K562 (cell line): ENCODE measurements around the gene ARHGAP15. TPM values are rescaled to one million over a fixed set of nuclear protein-coding genes. Genes with fewer than 3 reads are reported as not detected.

Source experiments
- ATAC-seq: fragments of 200-7000 bp; cut with Tn5 transposase; 3 replicates; pipeline ENCODE4 v1.9.1; 2020; ENCODE audit warnings: moderate library complexity
- BruUV-seq: library from RNA; stranded (reverse); fragments of 400-500 nt; replicated peaks from 2 replicates; lab custom pipeline; 2021; lab: Mats Ljungman, UMichigan
- CTCF ChIA-PET: fragments of 300-600 bp; formaldehyde crosslinking; extraction: SDS; loops from one replicate; lab custom pipeline; 2021; ENCODE audit warnings: low intra/inter-chr PET ratio; lab: Yijun Ruan, JAX
- POLR2A ChIA-PET: fragments of 300-600, 350-650 bp; sonication (Branson Sonifier 250); formaldehyde crosslinking; extraction: SDS; loops from one replicate; lab custom pipeline; 2021; ENCODE audit warnings: antibody characterized with exemption, inconsistent platforms; lab: Yijun Ruan, JAX
- DNase-seq, 4 experiments: peaks; one replicate each; pipeline versions ENCODE4 v3.0.0 to v3.0.0-alpha.2; 2011 to 2018; ENCODE audit warnings: low spot score in 3 of 4, mixed read lengths in 3 of 4; ENCODE audit errors: extremely low read depth in 1 of 4
- FAIRE-seq: peaks from 2 replicates; lab custom pipeline; 2011; peaks lifted over from hg19 to GRCh38; lab: Jason Lieb, UNC
- H2AFZ ChIP-seq: 2 replicates; pipeline ENCODE4 v1.6.0; 2011; ENCODE audit warnings: low read depth, low read length, control low read depth, inconsistent platforms
- H3K27ac ChIP-seq: fragments of 200-600 bp; 3 replicates; pipeline ENCODE4 v1.8.0; 2011; ENCODE audit warnings: low read depth, mild to moderate bottlenecking, control low read depth, inconsistent platforms, low read length, moderate library complexity, mixed read lengths; ENCODE audit errors: extremely low read depth
- H3K27me3 ChIP-seq, 2 experiments: fragments of 300-600 bp in 1 of 2; 2 replicates in 1 of 2; 3 replicates in 1 of 2; pipeline versions ENCODE4 v1.6.0 to v1.8.0; 2011; ENCODE audit warnings: inconsistent platforms in 2 of 2, low read length in 2 of 2, mild to moderate bottlenecking in 1 of 2, mixed read lengths in 1 of 2, moderate library complexity in 1 of 2; ENCODE audit not compliant: control insufficient read depth in 2 of 2, insufficient read depth in 2 of 2
- H3K36me3 ChIP-seq: fragments of 300-600 bp; 3 replicates; pipeline ENCODE4 v1.8.0; 2011; ENCODE audit warnings: mild to moderate bottlenecking, low read length, inconsistent platforms; ENCODE audit not compliant: control insufficient read depth, insufficient read depth
- H3K4me1 ChIP-seq, 2 experiments: fragments of 200-600 bp in 1 of 2; replicated peaks in 1 of 2; 2 replicates in 1 of 2; 3 replicates in 1 of 2; pipeline versions ENCODE4 v1.5.1 to v1.8.0; 2011; ENCODE audit warnings: inconsistent platforms in 2 of 2, low read length in 2 of 2, mild to moderate bottlenecking in 1 of 2, mixed read lengths in 1 of 2, moderate library complexity in 1 of 2; ENCODE audit not compliant: control insufficient read depth in 2 of 2, insufficient read depth in 2 of 2
- H3K4me2 ChIP-seq: 2 replicates; pipeline ENCODE4 v1.6.1; 2011; ENCODE audit warnings: low read length, control low read depth, inconsistent platforms, mixed read lengths; ENCODE audit not compliant: insufficient read depth
- H3K4me3 ChIP-seq: fragments of 200-600 bp; sonication (generic), shearing (Covaris generic); 2 replicates; pipeline ENCODE4 v1.5.1; 2016; ENCODE audit warnings: control low read depth, inconsistent platforms
- H3K79me2 ChIP-seq: fragments of 200-600 bp; 3 replicates; pipeline ENCODE4 v1.8.0; 2011; ENCODE audit warnings: low read length, inconsistent platforms; ENCODE audit not compliant: control insufficient read depth, insufficient read depth
- H3K9ac ChIP-seq, 2 experiments: 2 replicates each; pipeline versions ENCODE4 v1.6.0 to v1.6.1; 2011; ENCODE audit warnings: low read depth in 2 of 2, low read length in 2 of 2, control low read depth in 1 of 2, inconsistent platforms in 1 of 2, mild to moderate bottlenecking in 1 of 2, mixed read lengths in 1 of 2; ENCODE audit not compliant: insufficient read depth in 1 of 2
- H3K9me1 ChIP-seq: one replicate; pipeline ENCODE4 v1.6.0; 2011; ENCODE audit warnings: inconsistent platforms, mild to moderate bottlenecking, low read length, moderate library complexity; ENCODE audit not compliant: control insufficient read depth, insufficient read depth
- H3K9me3 ChIP-seq: replicated peaks from 2 replicates; pipeline ENCODE4 v1.5.1; 2011; ENCODE audit warnings: low read depth, low read length, inconsistent platforms; ENCODE audit not compliant: control insufficient read depth, insufficient read depth
- H4K20me1 ChIP-seq: replicated peaks from 2 replicates; pipeline ENCODE4 v1.6.1; 2011; ENCODE audit warnings: low read length, inconsistent platforms, mixed read lengths; ENCODE audit not compliant: control insufficient read depth, insufficient read depth
- ATF2 ChIP-seq: sonication (generic); formaldehyde crosslinking; IDR thresholded peaks from 2 replicates; pipeline ENCODE4 v1.8.1; 2022; ENCODE audit warnings: missing genetic modification reagents
- GTF2E2 ChIP-seq: fragments of 200-800 bp; sonication (Bioruptor generic); IDR thresholded peaks from 2 replicates; pipeline ENCODE4 v1.6.1; 2016; ENCODE audit warnings: missing genetic modification characterization, missing compliant biosample characterization
- MIER1 ChIP-seq: fragments of 450-650 bp; IDR thresholded peaks from 2 replicates; pipeline ENCODE4 v1.6.1; 2016; ENCODE audit warnings: antibody characterized with exemption, mild to moderate bottlenecking, low read depth
- PRMT5 ChIP-seq: sonication (generic); formaldehyde crosslinking; IDR thresholded peaks from 2 replicates; pipeline ENCODE4 v1.5.0; 2020; ENCODE audit warnings: missing genetic modification reagents
- RBM34 ChIP-seq: fragments of 200-400 bp; formaldehyde crosslinking; IDR thresholded peaks from 2 replicates; pipeline ENCODE4 v1.6.1; 2018; ENCODE audit warnings: low read length, borderline replicate concordance; ENCODE audit not compliant: insufficient read depth
- SMC3 ChIP-seq: conservative IDR thresholded peaks from 2 replicates; pipeline ENCODE4 v1.6.1; 2011; ENCODE audit warnings: low read depth, low read length, improper control_type of control experiment; ENCODE audit not compliant: insufficient read depth
- SNIP1 ChIP-seq: fragments of 450-650 bp; IDR thresholded peaks from 2 replicates; pipeline ENCODE4 v1.7.1; 2017; ENCODE audit warnings: low read depth, mild to moderate bottlenecking
- ZBTB34 ChIP-seq: fragments of 250-450 bp; sonication (Bioruptor Pico); IDR thresholded peaks from 2 replicates; pipeline ENCODE4 v1.8.0; 2021; ENCODE audit warnings: mild to moderate bottlenecking, moderate library complexity
- WGBS: fragments of 100-300 bp; shearing (Covaris generic); methylation state at CpG from one replicate; pipeline ENCODE4 v1.1.6; 2016; ENCODE audit warnings: low coverage, mixed read lengths; ENCODE audit not compliant: insufficient coverage; ENCODE audit errors: missing lambda C conversion rate; 5-methylcytosine and 5-hydroxymethylcytosine counted together
- in situ Hi-C: fragments of 300-500 bp; cut with MboI; formaldehyde crosslinking; loops from 4 replicates; pipeline ENCODE4 v1.15.0; 2018; ENCODE audit warnings: inconsistent platforms, mixed read lengths
- intact Hi-C: fragments of 100-400 bp; cut with micrococcal nuclease; formaldehyde crosslinking; loops from 2 replicates; pipeline ENCODE4 v1.14.2; 2022
- polyA plus RNA-seq, 8 experiments: library from polyadenylated mRNA; depleted of rRNA in 4 of 8; stranded (reverse) in 5 of 8; unstranded in 3 of 8; fragments of >200 nt; fragmentation: Nextera tagmentation in 2 of 8; fragmentation: Illumina TruSeq in 1 of 8; extraction: Ambion mirVana in 2 of 8; extraction: Trizol in 1 of 8; gene quantifications; 2 replicates each; pipeline versions ENCODE4 v1.2.1 to v1.2.3, GENCODE V29; 2011 to 2014; ENCODE audit warnings: inconsistent platforms in 1 of 8, missing spikeins in 1 of 8
- total RNA-seq, 7 experiments: library from RNA; depleted of rRNA in 6 of 7; stranded (reverse); fragments of >200 nt in 6 of 7; fragmentation: Illumina TruSeq in 2 of 7; extraction: Trizol in 2 of 7; gene quantifications; 2 replicates each; pipeline versions ENCODE4 v1.2.1 to v1.2.3, GENCODE V29; 2011 to 2021; ENCODE audit warnings: low replicate concordance in 1 of 7

Gene ARHGAP15
- total and polyA plus RNA-seq, 9 of the 15 experiments (the other 6 are each of a cell fraction or from before 2014, with no cell fraction given), result 1.5 to 17.9 (median 7.9) TPM

GRCh38 chr2:143726151-143726845 lies 597.1 kb downstream of the ARHGAP15 start:
- no peak for DNase-seq
- no peaks in the 10 kb centered on the region for H3K79me2 ChIP-seq
- FAIRE-seq, result no peak
- H3K9me3 ChIP-seq, result no peaks in the 10 kb centered on the region
- no peaks in the 10 kb centered on the region for H3K9me1 ChIP-seq
- CTCF ChIA-PET, result no interaction called here
- POLR2A ChIA-PET, result interaction anchor here (0.6 kb wide), 1 partner anchor 10 kb away, joined by 3 read pairs; no protein-coding TSS in a partner anchor
- no peaks in the 10 kb centered on the region; a peak in 2 of 5 replicates for H3K4me1 ChIP-seq
- H3K9ac ChIP-seq, result no peak overlapping the region
- H3K4me3 ChIP-seq, result no peak overlapping the region
- H3K4me2 ChIP-seq, result no peak overlapping the region
- no peaks in the 10 kb centered on the region for H4K20me1 ChIP-seq
- in situ Hi-C loops, result no loop called here
- H3K27me3 ChIP-seq, result no peaks in the 10 kb centered on the region
- no peak overlapping the region for H2AFZ ChIP-seq
- intact Hi-C loops, result no loop called here
- H3K36me3 ChIP-seq, result no peaks in the 10 kb centered on the region
- no peak overlapping the region for H3K27ac ChIP-seq
- no TSS peak for BruUV-seq
- no peak for ATAC-seq
- WGBS, result 56% methylated on average over 6 of the region's 6 CpGs
- TF ChIP-seq ATF2, result no peak
- no peak for TF ChIP-seq RBM34
- no peak for TF ChIP-seq SMC3
- TF ChIP-seq GTF2E2 (tag), result no peak
- TF ChIP-seq ZBTB34 (CRISPR knock-in tag), result no peak
- TF ChIP-seq MIER1, result no peak
- no peak for TF ChIP-seq SNIP1
- no peak for TF ChIP-seq PRMT5 (CRISPR knock-in tag)
